H9 (cell line): Measurements from ENCODE around the gene CCDC88C. TPM values are rescaled to one million over a fixed set of nuclear protein-coding genes. Genes with fewer than 3 reads are reported as not detected.
"Not testable (repeated sequence)": the region's sequence is repeated elsewhere in the genome, so short reads cannot be mapped to it uniquely, and the experiment has no call there.

Source experiments
- DNase-seq: peaks from one replicate; pipeline ENCODE4 v3.0.0-alpha.2; 2017
- H2AFZ ChIP-seq: one replicate; pipeline ENCODE4 v1.6.1; 2013; ENCODE audit warnings: mild to moderate bottlenecking, low read length, control low read depth, moderate library complexity
- H2AK5ac ChIP-seq: 2 replicates; pipeline ENCODE4 v1.6.1; 2013; ENCODE audit warnings: low read length, control low read depth, mixed read lengths; ENCODE audit not compliant: insufficient read length
- H2BK120ac ChIP-seq: one replicate; pipeline ENCODE4 v1.6.1; 2013; ENCODE audit warnings: low read depth, mild to moderate bottlenecking, low read length, control low read depth, inconsistent platforms; ENCODE audit not compliant: poor library complexity, severe bottlenecking
- H2BK12ac ChIP-seq: 2 replicates; pipeline ENCODE4 v1.6.1; 2013; ENCODE audit warnings: low read length, control low read depth, mixed read lengths, low read depth; ENCODE audit not compliant: insufficient read length
- H2BK15ac ChIP-seq: 2 replicates; pipeline ENCODE4 v1.6.1; 2013; ENCODE audit warnings: low read depth, low read length, control low read depth
- H2BK20ac ChIP-seq: one replicate; pipeline ENCODE4 v1.6.1; 2013; ENCODE audit warnings: low read depth, mild to moderate bottlenecking, low read length, control low read depth, inconsistent platforms; ENCODE audit not compliant: poor library complexity, severe bottlenecking
- H2BK5ac ChIP-seq: 2 replicates; pipeline ENCODE4 v1.6.1; 2013; ENCODE audit warnings: low read length, control low read depth, mixed read lengths; ENCODE audit not compliant: insufficient read length
- H3K14ac ChIP-seq: 2 replicates; pipeline ENCODE4 v1.6.1; 2013; ENCODE audit warnings: low read length, control low read depth; ENCODE audit not compliant: insufficient read depth
- H3K18ac ChIP-seq: 2 replicates; pipeline ENCODE4 v1.6.1; 2013; ENCODE audit warnings: low read depth, mild to moderate bottlenecking, mixed read lengths, low read length, control low read depth; ENCODE audit not compliant: insufficient read length
- H3K23ac ChIP-seq: 2 replicates; pipeline ENCODE4 v1.6.1; 2013; ENCODE audit warnings: low read length, control low read depth, mixed read lengths, low read depth; ENCODE audit not compliant: insufficient read length
- H3K23me2 ChIP-seq: 2 replicates; pipeline ENCODE4 v1.6.1; 2013; ENCODE audit warnings: low read depth, mild to moderate bottlenecking, mixed read lengths, low read length, control low read depth; ENCODE audit not compliant: insufficient read length, poor library complexity, severe bottlenecking
- H3K27ac ChIP-seq: 2 replicates; pipeline ENCODE4 v1.5.1; 2013; ENCODE audit warnings: low read length, control low read depth, mixed read lengths, low read depth; ENCODE audit not compliant: insufficient read length
- H3K27me3 ChIP-seq: 2 replicates; pipeline ENCODE4 v1.6.1; 2013; ENCODE audit warnings: low read length, control low read depth, inconsistent platforms; ENCODE audit not compliant: insufficient read depth
- H3K4ac ChIP-seq: 2 replicates; pipeline ENCODE4 v1.6.1; 2013; ENCODE audit warnings: low read depth, mild to moderate bottlenecking, control low read depth, inconsistent platforms, low read length, moderate library complexity
- H3K4me1 ChIP-seq: 2 replicates; pipeline ENCODE4 v1.6.1; 2013; ENCODE audit warnings: low read length, control low read depth, inconsistent platforms; ENCODE audit not compliant: insufficient read depth
- H3K4me2 ChIP-seq: 2 replicates; pipeline ENCODE4 v1.6.1; 2013; ENCODE audit warnings: low read length, control low read depth, mixed read lengths; ENCODE audit not compliant: insufficient read length, insufficient read depth
- H3K56ac ChIP-seq: 2 replicates; pipeline ENCODE4 v1.6.1; 2013; ENCODE audit warnings: low read depth, mild to moderate bottlenecking, mixed read lengths, low read length, control low read depth; ENCODE audit not compliant: insufficient read length
- H3K79me1 ChIP-seq: 2 replicates; pipeline ENCODE4 v1.6.1; 2013; ENCODE audit warnings: low read depth, mild to moderate bottlenecking, moderate library complexity, low read length, control low read depth, inconsistent platforms; ENCODE audit not compliant: insufficient read depth, poor library complexity, severe bottlenecking
- H3K79me2 ChIP-seq: 2 replicates; pipeline ENCODE4 v1.6.1; 2013; ENCODE audit warnings: low read length, control low read depth, inconsistent platforms; ENCODE audit not compliant: insufficient read depth
- H3K9ac ChIP-seq: 2 replicates; pipeline ENCODE4 v1.6.1; 2013; ENCODE audit warnings: low read length, control low read depth, mixed read lengths; ENCODE audit not compliant: insufficient read length; ENCODE audit errors: extremely low read depth
- H3K9me3 ChIP-seq: one replicate; pipeline ENCODE4 v1.6.1; 2013; ENCODE audit warnings: low read depth, low read length, inconsistent platforms; ENCODE audit not compliant: control insufficient read depth
- H3T11ph ChIP-seq: one replicate; pipeline ENCODE4 v1.6.1; 2013; ENCODE audit warnings: mild to moderate bottlenecking, low read length, control low read depth, inconsistent platforms
- H4K20me1 ChIP-seq: one replicate; pipeline ENCODE4 v1.6.1; 2013; ENCODE audit not compliant: control insufficient read depth, insufficient read length, insufficient read depth
- H4K5ac ChIP-seq: 2 replicates; pipeline ENCODE4 v1.6.1; 2013; ENCODE audit warnings: low read depth, mild to moderate bottlenecking, mixed read lengths, low read length, control low read depth; ENCODE audit not compliant: insufficient read length
- H4K8ac ChIP-seq: replicated peaks from 2 replicates; pipeline ENCODE4 v1.6.1; 2013; ENCODE audit warnings: low read length, control low read depth, mixed read lengths, low read depth; ENCODE audit not compliant: insufficient read length
- H4K91ac ChIP-seq: 2 replicates; pipeline ENCODE4 v1.6.1; 2013; ENCODE audit warnings: low read depth, mild to moderate bottlenecking, moderate library complexity, mixed read lengths, low read length, control low read depth; ENCODE audit not compliant: insufficient read length
- H3K27ac Mint-ChIP-seq, 3 experiments: 2 replicates in 2 of 3; 3 replicates in 1 of 3; pipeline ENCODE4 v1.8.0; 2020 to 2021; ENCODE audit warnings: mixed read lengths in 3 of 3, mild to moderate bottlenecking in 1 of 3, moderate library complexity in 1 of 3
- H3K27me3 Mint-ChIP-seq: 2 replicates; pipeline ENCODE4 v1.8.0; 2021; ENCODE audit warnings: low read depth, mild to moderate bottlenecking, moderate library complexity, mixed read lengths
- H3K36me3 Mint-ChIP-seq, 3 experiments: 2 replicates in 2 of 3; 3 replicates in 1 of 3; pipeline ENCODE4 v1.8.0; 2020 to 2021; ENCODE audit warnings: low read depth in 3 of 3, mixed read lengths in 3 of 3; ENCODE audit not compliant: insufficient read depth in 1 of 3
- H3K4me1 Mint-ChIP-seq, 2 experiments: 2 replicates each; pipeline ENCODE4 v1.8.0; 2020; ENCODE audit warnings: mixed read lengths in 2 of 2
- H3K4me3 Mint-ChIP-seq, 2 experiments: 2 replicates in 1 of 2; 3 replicates in 1 of 2; pipeline ENCODE4 v1.8.0; 2020 to 2021; ENCODE audit warnings: mild to moderate bottlenecking in 2 of 2, mixed read lengths in 2 of 2, moderate library complexity in 1 of 2
- H3K9me3 Mint-ChIP-seq, 2 experiments: 2 replicates in 1 of 2; 3 replicates in 1 of 2; pipeline ENCODE4 v1.8.0; 2020; ENCODE audit warnings: mild to moderate bottlenecking in 2 of 2, mixed read lengths in 2 of 2, moderate library complexity in 1 of 2
- CTCF ChIP-seq: fragments of 200-600 bp; sonication (generic); conservative IDR thresholded peaks from 3 replicates; pipeline ENCODE4 v1.8.0; 2021; ENCODE audit warnings: antibody characterized with exemption, mild to moderate bottlenecking
- WGBS: extraction: QIAGEN DNeasy Blood & Tissue Kit; methylation state at CpG from one replicate; pipeline ENCODE4 v1.1.7; 2013; ENCODE audit warnings: missing lambda C conversion rate, low lambda C conversion rate, mixed read lengths; ENCODE audit not compliant: insufficient read length; ENCODE audit errors: extremely low coverage; 5-methylcytosine and 5-hydroxymethylcytosine counted together
- total RNA-seq: library from RNA; stranded (reverse); gene quantifications from 2 replicates; pipeline ENCODE4 v1.2.1, GENCODE V29; 2021

CCDC88C gene
- total RNA-seq, 1 experiment from 2014 or later, result 52.4 TPM

DNA sequence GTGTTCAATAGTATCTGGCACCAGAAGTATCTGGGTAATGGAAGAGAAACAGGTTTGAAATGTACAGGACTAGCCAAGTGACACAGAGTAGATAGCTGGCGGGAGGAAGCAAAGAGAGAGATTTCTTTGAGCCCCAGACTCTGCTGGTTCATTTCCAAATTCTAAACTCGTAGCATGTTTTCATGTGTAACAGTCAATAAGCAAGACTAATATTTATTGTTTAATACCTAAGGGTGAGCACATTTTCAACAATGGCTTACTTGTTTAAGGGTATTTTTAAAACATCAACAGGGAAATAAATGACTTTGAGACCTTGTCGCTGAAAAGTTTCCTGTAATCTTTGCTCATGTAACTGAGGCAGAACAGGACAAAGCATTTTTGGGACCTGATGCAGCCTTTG lies 11.8 kb upstream of the CCDC88C start:
- Histone ChIP-seq H2BK5ac (no peak overlapping the region), H3K14ac (no peak overlapping the region), H4K91ac (no peak overlapping the region), H3K79me2 (no peaks in the 10 kb centered on the region), H4K5ac (no peak overlapping the region), H3K9ac (no peak overlapping the region), H3K9me3 (peaks cover 9% of the 10 kb centered on the region), H2BK20ac (no peak overlapping the region), H3K23me2 (no peaks in the 10 kb centered on the region), H3K56ac (no peak overlapping the region), H3K79me1 (no peaks in the 10 kb centered on the region), H3K27me3 (no peaks in the 10 kb centered on the region), H2AK5ac (no peak overlapping the region), H3T11ph (no peak overlapping the region), H4K8ac (no peak overlapping the region), H3K4ac (no peak overlapping the region), H3K4me2 (no peak overlapping the region), H2AFZ (no peak overlapping the region), H2BK15ac (no peak overlapping the region), H4K20me1 (no peaks in the 10 kb centered on the region), H2BK12ac (no peak overlapping the region), H3K4me1 (no peaks in the 10 kb centered on the region), H3K27ac (no peak overlapping the region), H3K23ac (no peak overlapping the region), H2BK120ac (no peak overlapping the region), H3K18ac (no peak overlapping the region)
- Mint-ChIP-seq H3K4me3 (no peak overlapping the region), H3K27me3 (no peaks in the 10 kb centered on the region; the same call in 1 of the 2 replicates), H3K27ac (no peak overlapping the region), H3K9me3 (peaks cover 5 to 7% of the 10 kb centered on the region in 2 experiments; a peak in 2 of 5 replicates), H3K4me1 (no peaks in the 10 kb centered on the region; a peak in 1 of 4 replicates), H3K36me3 (peaks cover 0 to 8% (median 0%) of the 10 kb centered on the region in 3 experiments; a peak in 3 of 7 replicates)
- WGBS, result no CpG with 5 or more reads among the region's 3 CpGs
- no peak for TF ChIP-seq CTCF
- no peak for DNase-seq

DNA sequence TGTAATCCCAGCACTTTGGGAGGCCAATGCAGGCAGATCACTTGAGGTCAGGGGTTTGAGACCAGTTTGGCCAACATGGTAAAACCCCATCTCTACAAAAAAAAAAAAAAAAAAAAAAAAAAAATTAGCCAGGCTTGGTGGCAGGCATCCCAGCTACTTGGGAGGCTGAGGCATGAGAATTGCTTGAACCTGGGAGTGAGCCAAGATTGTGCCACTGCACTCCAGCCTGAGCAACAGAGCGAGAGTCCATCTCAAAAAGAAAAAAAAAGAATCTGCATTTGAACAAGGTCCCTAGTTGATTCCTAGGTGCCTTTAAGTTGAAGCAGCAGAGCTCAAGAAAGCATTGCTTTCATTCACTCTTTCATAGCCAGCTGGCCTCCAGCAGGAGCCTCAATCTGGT lies 11.3 kb upstream of the CCDC88C start:
- not testable (repeated sequence) for H3T11ph ChIP-seq, H3K18ac ChIP-seq, H4K20me1 ChIP-seq, H3K4me3 Mint-ChIP-seq, H4K5ac ChIP-seq, H2BK12ac ChIP-seq, H3K4me1 ChIP-seq, H3K79me2 ChIP-seq, H3K4me2 ChIP-seq, H3K27me3 Mint-ChIP-seq, H2AK5ac ChIP-seq, H3K9me3 Mint-ChIP-seq, H2AFZ ChIP-seq, H3K14ac ChIP-seq, H3K56ac ChIP-seq, DNase-seq, H4K8ac ChIP-seq, H2BK20ac ChIP-seq, H2BK5ac ChIP-seq, H3K27me3 ChIP-seq, H3K4ac ChIP-seq, H3K36me3 Mint-ChIP-seq, H3K4me1 Mint-ChIP-seq, H4K91ac ChIP-seq, H3K23ac ChIP-seq, H2BK15ac ChIP-seq, H3K23me2 ChIP-seq, H2BK120ac ChIP-seq, H3K9ac ChIP-seq, H3K27ac Mint-ChIP-seq, H3K79me1 ChIP-seq, H3K27ac ChIP-seq
- whole genome bisulfite sequencing, result no CpG with 5 or more reads among the region's 1 CpG
- H3K9me3 ChIP-seq, result peaks cover 11% of the 10 kb centered on the region
